Mammary epithelial cell (primary cell): ENCODE data around the gene ZNF107.

Experiments used
- CTCF ChIP-seq, 2 donors: IDR thresholded peaks in 1 of 2; conservative IDR thresholded peaks in 1 of 2; 2 replicates each; pipeline ENCODE4 v1.5.1; 2011 to 2012; ENCODE audit warnings: inconsistent platforms in 2 of 2, low read length in 2 of 2, mild to moderate bottlenecking in 2 of 2, control low read depth in 1 of 2, low read depth in 1 of 2; ENCODE audit not compliant: insufficient read depth in 1 of 2; ENCODE audit errors: extremely low read depth in 1 of 2
- EZH2 ChIP-seq: IDR thresholded peaks from 2 replicates; pipeline ENCODE4 v1.6.1; 2012; ENCODE audit warnings: low read length, inconsistent platforms, borderline replicate concordance

- TF ChIP-seq CTCF (conservative IDR thresholded peaks at IDR 0.05 in 1 of 2, IDR thresholded peaks at IDR 0.05 in 1 of 2; ENCODE audit: extremely low read depth in 1 of 2, insufficient read depth in 1 of 2, low read depth in 1 of 2, low read length in 2 of 2) = no peak
- no peak for TF ChIP-seq EZH2
Observed at GRCh38 chr7:64642875-64643274, 23.1 kb upstream of the ZNF107 start.
